HG03280 (cell line): ENCODE data around the gene KYAT1.

Source experiments
- ATAC-seq: cut with Tn5 transposase; IDR thresholded peaks from one replicate; pipeline ENCODE4 v1.9.1; 2021; ENCODE audit warnings: mild to moderate bottlenecking, moderate library complexity; ENCODE audit not compliant: unreplicated experiment

KYAT1 gene

GRCh38 chr9:128881884-128882676, at the start of gene KYAT1, which contains the start of gene LRRC8A:
KYAT1 (minus strand) TSS chr9:128881950; CDS start chr9:128845405, 36,545 bp downstream.
LRRC8A (plus strand) TSS chr9:128882133; CDS start chr9:128907165, 25,032 bp downstream.
- peak; percentile 90 for ATAC-seq

GRCh38 chr9:128929560-128929959, 47.8 kb upstream of the KYAT1 start:
- no peak for ATAC-seq

GRCh38 chr9:128928624-128929023, 46.9 kb upstream of the KYAT1 start:
- no peak for ATAC-seq

- no peak for ATAC-seq
Measured at GRCh38 chr9:128927731-128928411, 46.1 kb upstream of the KYAT1 start.

DNA sequence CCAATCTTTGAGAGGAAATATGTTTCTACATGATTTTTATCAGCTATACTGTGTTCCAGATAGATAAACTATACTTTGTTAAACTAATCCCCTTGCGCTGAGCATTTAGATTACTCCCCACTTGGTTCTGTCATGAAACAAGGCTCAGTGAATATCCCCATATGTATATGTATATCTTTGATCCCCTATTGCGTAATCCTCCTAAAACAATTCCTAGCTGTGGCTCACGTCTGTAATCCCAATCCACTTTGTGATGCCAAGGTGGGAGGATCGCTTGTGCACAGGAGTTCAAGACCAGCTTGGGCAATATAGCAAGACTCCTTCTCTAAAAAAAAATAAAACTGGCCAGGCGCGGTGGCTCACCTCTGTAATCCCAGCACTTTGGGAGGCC, 41.7 kb upstream of the KYAT1 start:
- ATAC-seq, result no peak

GRCh38 chr9:128921881-128922763, 40.4 kb upstream of the KYAT1 start:
- no peak for ATAC-seq

- no peak for ATAC-seq
Measured at GRCh38 chr9:128920381-128921058, 38.8 kb upstream of the KYAT1 start, which contains the start of gene PHYHD1. PHYHD1 (plus strand) TSS chr9:128920982; CDS start chr9:128922324, 1,342 bp downstream.

DNA sequence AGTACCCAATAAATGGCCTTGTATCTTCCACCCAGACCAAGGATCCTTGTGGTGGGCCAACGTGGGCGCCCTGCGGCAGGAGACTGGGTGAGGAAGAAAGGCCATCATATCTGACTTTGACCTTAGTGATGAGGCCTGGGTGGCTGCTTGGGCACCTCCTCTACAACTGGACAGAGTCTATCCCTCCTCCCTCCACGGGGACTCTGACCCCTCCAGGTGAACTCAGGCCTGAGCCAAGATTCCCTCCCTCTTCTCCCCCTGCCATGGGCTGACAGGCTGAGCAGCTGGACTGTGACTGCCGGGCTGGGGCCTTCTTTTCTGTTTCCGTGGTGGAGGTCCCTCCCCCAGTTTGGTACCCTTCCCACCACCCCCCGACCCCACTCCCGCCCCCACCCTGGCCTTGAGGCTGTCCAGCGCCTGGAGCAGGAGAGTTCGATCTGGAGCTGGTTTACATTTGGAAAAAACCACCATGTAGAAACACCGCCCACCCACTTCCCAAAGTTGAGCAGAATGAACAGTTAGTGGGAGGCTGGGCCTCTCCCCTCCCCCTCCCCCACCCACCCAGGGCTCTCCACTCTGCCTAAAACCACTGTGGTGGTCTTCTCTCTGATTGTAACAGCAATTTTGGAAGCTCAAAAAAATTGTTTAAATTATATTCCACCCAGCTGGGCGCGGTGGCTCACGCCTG, 37.8 kb upstream of the KYAT1 start:
- no peak for ATAC-seq

GRCh38 chr9:128918921-128919320, 37.2 kb upstream of the KYAT1 start:
- no peak for ATAC-seq

DNA sequence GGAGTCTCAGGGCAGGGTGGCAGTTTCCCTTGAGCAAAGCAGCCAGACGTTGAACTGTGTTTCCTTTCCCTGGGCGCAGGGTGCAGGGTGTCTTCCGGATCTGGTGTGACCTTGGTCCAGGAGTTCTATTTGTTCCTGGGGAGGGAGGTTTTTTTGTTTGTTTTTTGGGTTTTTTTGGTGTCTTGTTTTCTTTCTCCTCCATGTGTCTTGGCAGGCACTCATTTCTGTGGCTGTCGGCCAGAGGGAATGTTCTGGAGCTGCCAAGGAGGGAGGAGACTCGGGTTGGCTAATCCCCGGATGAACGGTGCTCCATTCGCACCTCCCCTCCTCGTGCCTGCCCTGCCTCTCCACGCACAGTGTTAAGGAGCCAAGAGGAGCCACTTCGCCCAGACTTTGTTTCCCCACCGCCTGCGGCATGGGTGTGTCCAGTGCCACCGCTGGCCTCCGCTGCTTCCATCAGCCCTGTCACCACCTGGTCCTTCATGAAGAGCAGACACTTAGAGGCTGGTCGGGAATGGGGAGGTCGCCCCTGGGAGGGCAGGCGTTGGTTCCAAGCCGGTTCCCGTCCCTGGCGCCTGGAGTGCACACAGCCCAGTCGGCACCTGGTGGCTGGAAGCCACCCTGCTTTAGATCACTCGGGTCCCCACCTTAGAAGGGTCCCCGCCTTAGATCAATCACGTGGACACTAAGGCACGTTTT, 35.5 kb upstream of the KYAT1 start:
- no peak for ATAC-seq

DNA sequence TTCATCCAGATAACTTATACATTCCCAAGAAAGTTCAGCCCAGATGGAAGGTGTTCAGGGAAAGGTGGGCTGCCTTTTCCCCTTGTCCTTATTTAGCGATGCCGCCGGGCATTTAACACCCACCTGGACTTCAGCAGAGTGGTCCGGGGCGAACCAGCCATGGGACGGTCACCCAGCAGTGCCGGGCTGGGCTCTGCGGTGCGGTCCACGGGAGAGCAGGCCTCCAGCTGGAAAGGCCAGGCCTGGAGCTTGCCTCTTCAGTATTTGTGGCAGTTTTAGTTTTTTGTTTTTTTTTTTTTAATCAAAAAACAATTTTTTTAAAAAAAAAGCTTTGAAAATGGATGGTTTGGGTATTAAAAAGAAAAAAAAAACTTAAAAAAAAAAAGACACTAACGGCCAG, 35.0 kb upstream of the KYAT1 start:
- ATAC-seq, result no peak

DNA sequence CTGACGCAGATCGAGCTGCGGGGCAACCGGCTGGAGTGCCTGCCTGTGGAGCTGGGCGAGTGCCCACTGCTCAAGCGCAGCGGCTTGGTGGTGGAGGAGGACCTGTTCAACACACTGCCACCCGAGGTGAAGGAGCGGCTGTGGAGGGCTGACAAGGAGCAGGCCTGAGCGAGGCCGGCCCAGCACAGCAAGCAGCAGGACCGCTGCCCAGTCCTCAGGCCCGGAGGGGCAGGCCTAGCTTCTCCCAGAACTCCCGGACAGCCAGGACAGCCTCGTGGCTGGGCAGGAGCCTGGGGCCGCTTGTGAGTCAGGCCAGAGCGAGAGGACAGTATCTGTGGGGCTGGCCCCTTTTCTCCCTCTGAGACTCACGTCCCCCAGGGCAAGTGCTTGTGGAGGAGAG, 34.5 kb upstream of the KYAT1 start:
- ATAC-seq, result no peak

DNA sequence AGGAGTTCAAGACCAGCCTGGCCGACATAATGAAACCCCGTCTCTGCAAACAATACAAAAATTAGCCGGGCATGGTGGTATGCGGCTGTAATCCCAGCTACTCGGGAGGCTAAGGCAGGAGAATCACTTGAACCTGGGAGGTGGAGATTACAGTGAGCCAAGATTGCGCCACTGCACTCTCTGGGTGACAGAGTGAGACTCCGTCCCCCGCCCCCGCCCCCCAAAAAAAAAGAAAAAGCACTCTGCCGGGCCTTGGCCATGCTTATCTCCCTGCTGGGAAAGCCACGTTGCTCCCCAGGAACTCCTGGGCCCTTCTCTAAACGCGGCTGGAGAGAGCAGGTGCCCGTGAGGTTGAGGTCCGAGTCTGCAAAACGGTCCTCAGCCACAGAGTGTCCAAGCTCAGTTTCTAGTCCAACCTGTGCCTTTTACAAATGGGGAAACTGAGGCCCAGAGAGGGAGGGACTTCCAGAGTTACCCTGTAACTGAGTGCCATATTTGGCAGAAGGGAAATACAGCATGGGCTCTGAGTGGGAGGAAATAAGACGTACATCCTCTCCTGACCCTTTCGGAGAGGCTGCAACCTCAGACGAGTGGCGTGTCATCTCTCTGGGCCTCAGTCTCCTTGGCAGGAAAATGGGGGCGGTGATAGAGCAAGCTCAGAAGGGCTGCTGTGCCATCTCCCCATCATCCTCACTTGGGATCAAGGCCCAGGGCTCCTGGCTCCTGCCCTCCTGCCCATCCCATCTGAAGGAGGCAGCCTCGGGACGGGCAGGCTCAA, 32.4 kb upstream of the KYAT1 start:
- ATAC-seq, result no peak

DNA sequence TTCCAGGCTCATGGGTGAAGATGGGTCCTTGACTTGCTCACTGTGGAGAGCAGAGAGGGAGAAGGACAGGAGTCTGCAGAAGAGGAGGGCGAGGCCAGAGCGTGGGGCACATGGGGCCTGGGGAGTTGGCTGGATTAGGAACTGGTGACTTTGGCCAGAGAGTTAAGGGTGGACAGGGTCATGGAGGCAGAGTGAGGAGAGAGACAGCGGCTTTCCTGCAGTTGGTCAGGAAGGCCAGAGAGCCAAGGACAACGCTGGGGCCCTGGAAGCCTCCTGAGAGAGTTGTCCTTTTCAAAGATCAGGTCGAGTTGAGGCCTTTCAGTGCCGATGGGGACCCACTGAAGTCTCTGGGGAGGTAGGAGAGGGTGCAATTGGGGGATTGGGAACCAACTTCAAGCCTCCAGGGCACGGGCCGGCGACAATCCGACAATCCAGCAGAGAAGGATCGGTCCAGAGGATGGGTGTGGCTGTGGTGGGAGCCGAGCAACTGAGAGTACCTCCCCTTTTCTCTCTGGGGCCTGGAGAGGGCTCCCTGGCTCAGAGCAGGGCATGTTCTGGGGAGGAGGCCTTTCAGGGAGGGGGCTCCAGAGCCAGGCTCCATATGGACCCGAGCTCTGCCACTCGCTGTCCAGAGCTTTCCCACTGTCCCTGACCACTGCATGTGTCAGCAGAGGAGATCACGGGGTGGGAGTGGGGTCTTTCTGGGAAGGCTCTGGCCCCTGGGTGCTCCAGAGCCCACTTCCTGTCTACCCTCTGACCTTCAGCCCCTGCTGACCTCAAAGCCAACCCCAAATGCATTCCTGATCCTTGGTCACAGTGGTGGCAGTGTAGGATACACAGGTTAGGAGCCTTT, 31.5 kb upstream of the KYAT1 start:
- ATAC-seq, result no peak

- ATAC-seq, result no peak
Measured at GRCh38 chr9:128912270-128912853, 30.6 kb upstream of the KYAT1 start.

- no peak for ATAC-seq
Measured at GRCh38 chr9:128911529-128912035, 29.8 kb upstream of the KYAT1 start.

GRCh38 chr9:128910906-128911305, 29.2 kb upstream of the KYAT1 start:
- no peak for ATAC-seq
